ENCODE data around the gene RGS7BP.

Gene RGS7BP

DNA sequence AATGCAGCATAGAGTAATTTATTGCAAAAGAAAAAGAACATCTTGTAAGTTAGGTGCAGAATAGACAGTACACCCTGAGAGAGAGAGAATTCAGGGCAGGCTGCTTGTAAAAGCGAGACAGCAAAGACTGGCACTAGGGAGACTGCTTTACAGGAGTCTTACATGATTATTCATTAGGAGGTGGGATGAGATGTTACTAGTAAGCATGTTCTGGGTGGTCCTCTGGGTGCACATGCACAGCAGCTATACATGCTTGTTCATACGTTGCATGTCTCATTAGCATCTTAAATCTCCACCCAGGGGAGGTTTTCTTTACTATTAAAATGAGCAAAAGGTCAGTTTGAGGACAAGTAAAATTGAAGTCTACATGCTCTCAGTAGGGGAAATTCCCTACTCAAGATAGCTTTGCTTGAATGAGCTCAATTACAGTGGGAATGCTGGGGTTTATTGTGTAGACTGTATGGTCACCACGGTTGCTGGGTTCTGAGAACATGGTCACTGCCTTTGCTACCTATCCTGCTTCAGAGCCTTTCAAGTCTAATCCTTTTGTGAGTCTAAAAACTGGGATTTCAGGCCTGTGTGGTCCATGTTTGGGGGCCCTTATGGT lies 60.6 kb downstream of the RGS7BP start:
- peak; percentile 17 for DNase-seq

DNA sequence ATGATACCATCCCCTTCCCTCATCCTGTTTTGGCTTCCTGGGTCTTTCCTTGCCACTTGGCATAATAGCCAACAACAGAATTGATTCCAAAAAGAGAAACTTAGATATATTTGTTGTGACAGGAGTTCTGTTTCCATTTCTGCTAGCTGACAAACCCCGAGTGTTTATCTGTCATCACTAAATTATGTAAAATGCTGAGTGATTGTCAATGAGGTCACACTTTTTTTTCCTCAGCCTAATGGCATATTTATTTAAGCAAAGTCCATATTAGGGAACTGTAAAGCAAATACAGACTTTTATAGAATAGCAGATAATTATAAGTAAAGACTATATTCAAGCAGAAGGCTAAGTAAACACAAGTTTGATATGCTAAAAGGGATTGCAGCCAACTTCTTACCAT lies 64.0 kb downstream of the RGS7BP start:
- DNase-seq, result no peak

DNA sequence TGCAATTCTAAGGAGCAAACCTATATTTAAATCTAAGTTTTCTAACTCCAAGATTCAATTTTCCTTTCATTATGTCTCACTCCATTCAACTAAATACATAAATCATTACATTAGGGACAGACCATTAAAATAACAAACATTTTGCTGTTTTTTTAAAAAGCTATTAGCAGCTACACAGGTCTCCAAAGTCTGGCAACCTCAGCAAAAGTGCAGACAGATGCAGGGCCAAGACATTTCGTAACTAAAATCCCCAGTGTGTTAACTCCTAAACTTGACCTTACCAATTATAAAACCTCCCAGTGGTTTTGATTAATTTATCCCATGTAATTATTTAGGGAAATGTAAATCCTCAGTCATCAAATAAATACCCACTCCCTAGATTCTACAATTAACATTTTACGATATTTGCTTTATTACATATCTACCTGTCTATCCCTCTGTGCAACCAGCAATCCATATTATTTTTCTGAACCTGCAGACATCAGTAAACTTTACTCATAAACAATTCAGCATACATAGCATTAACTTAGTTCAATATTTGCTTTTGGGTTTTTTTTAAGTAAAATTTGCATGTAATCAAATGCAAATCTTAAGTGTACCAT lies 64.7 kb downstream of the RGS7BP start:
- DNase-seq, result no peak

DNA sequence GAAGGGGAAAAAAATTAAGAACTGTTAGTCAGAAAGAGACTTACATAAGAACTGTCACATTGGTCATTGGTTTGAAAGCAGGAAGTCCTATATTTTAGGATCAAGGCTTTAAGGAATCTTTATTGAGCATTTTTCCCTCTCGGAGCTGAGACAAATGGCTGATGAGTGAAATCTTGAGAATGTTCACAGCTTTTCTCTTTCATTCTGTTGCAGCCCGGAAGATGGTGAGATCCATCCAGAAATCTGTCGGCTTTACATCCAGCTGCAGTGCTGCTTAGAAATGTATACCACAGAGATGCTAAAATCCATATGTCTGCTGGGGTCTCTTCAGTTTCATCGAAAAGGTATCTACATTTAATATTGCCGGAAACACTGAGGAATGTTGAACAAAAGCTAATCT lies 69.7 kb downstream of the RGS7BP start:
- DNase-seq, result no peak

DNA sequence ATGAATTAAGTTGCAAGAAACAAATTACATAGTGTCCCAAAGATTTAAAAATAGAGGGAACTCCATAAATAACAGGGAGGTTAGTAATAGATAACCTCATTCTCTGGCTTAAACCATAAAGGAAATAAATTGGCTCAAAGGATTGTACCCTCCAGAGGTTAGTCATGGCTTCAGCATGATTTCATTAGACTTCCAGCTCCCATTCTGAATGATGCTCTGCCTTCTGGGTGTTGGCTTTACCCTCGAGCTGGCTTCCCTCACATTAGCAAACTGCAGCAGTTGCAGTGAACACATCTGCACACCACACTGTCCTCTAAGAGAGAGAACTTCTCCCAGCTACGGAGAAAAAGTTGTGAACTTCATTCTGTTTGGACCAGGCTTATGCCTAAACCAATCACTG lies 70.4 kb downstream of the RGS7BP start:
- DNase-seq, result no peak

DNA sequence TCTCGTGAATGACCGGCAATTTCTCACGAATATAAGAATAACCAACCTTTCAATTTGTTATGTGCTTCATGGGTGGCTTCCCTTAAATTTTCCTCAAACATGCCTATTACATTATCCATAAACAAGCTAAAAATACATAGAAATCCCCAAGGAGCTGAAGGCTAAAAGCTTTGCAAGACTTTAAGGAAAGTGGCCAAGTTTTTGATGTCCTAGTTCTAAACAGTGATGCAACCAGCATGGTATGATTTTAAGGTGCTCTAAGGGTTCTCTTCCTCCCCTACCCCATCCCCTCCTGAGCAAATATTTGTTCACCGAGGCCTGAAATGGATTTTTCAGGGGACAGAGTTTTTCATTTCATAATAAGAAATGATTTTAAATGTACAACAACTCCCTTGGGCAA lies 79.8 kb downstream of the RGS7BP start:
- DNase-seq, result no peak

DNA sequence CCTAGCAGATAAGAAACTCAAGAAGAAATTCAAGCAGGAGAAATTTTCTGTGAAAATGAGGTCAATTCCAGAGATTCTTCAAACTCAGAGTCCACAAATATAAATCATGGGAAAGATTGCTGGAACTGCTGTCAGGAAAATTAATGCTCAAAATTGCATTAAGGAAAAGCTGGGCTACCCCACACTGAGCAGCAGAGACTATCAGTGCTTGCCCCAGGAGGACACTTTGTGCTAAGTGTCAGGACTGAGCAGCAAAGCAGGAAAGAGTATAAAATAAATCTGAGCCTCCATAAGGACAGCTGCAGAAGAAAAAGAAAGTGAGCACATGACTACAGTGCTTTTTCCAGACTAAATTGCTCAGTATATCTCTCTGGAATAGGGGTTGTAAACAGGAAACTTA lies 81.6 kb downstream of the RGS7BP start:
- no peak for DNase-seq

DNA sequence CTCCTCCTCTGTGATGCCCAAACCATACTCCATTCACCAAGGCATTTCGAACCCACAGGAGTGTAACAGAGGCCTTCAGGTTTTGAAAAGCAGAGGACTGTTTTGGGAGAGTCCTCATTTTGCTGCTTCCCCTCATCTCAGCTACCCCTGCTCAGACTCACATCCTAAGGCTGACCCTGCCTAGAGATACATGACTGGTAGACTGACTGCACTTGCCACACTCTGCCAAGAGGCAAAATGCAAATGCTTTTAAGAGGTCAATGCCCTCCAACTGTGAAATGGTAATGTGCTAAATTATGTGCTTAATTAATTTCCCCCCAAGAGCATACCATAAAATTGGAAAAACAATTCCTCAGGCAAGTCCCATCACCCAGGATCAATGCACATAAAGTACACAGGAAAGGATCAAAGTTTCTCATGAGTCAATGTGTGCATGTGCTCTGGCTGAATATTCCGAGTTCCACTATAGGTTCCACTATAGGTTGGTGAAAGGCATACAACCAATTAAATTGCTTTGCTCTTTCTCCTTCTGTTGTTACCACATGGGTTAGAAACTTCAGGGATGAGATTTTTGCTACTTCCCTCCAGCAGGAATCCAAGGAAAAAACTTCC lies 87.0 kb downstream of the RGS7BP start:
- no peak for DNase-seq

DNA sequence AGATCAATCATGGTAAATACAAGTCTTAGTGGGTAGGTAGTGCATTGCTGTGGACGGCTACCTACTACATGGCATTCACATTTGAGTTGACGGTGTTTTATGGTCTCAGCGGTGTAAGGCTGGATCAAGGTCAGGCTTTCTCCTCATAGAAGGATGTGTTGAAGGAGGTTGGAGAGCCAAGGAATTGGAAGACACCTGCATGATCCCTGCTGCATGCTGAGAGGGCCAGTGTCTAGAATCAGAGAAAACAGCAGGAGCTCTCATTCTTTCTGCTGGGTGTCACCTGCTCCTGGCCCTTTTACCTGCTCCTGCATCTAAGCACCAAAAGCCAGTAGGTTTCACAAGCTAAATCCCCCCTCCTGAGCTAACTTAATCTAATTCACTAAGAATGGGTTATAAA lies 88.2 kb downstream of the RGS7BP start:
- DNase-seq, result no peak

DNA sequence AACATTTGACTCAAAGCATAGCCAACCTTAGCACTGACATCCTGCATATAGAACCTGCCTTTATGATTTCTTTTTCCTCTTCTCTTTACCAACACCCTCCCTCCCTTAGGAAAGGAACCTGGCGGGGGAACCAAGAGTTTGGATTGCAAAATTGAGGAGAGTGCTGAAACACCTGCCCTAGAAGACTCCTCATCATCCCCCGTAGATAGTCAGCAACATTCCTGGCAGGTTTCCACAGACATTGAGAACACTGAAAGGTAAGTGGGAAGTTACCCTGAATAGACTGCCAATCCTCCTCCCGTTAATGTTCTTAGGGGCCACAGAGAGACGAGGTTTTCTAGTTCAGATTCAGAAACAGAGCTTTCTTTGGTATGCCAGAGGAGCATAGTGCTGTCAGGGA lies 88.8 kb downstream of the RGS7BP start:
- no peak for DNase-seq

DNA sequence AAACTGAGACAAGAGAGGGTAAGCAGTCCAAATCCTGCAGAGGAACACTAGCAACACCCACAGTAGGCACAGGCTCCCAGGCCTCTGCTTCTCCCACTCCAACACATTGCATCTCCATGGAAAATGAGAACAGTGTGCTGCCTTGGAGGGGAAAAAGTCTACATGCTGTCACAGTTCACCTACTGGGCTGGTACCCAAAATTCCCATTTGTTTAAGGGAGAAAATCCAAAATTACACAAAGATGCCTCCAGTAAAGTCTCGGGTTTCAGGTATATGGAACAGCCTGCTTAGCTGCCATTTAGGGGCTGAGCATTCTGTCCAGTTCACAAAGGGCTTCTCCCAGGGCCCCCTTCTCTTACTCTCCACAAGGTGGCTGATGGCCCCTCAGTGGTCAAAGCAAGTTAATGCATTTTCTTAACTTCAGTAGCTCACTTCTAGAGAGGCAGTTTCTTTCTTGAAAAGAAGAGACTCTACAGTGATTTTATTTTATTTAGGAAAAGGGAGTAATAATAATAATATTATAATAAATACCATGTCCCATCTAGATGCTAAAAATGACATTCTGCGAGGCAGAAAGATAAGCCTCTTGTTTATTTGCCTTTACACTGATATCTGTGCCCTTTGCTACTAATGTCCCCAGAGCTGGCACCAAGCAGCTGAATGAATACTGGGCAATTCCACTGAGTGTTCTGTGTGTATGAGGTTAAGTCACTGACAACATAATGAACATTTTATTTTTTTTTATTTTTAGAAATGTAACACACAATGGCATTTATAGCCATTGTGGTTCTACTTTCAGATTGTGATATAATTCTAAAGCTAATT lies 89.4 kb downstream of the RGS7BP start:
- peak; percentile 44 for DNase-seq

DNA sequence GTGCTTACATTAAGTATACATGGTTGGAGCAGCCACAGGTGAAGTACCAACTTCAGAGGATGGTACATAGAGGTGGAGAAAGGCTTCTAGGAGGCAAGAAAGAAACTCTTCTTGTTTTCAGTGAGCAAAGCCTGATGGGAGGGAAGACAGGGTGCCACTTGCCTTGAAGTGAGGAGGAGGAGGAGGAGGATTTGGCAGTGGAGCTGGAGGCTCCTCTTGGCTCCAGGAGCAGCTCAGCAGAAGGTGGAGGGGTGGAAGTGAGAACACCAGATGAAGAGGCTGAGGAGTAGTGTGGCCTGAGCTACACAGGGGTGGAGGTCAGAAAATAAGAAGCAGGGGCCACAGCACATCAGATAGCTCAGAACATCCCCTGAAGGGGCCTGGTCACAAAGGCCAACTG lies 93.4 kb downstream of the RGS7BP start:
- no peak for DNase-seq

DNA sequence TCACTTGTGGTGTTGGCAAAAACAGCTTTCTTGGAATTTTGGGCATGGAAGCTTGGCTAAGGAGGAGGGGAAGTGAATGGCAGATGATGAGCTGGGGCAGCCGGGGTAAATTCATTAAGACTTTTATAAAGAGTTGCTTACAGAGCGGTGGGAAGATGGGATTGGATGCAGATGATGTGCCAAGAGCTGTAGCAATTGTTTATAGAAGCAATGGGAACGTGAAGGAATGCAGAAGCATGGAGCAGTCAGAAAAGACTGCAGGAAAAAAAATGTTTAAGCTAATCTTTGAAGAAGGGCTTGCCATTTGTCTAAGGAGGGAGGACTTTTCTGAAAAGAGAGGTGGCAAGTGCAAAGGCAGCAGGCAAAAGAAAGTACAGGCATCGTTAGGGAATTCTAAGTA lies 97.9 kb downstream of the RGS7BP start:
- no peak for DNase-seq

DNA sequence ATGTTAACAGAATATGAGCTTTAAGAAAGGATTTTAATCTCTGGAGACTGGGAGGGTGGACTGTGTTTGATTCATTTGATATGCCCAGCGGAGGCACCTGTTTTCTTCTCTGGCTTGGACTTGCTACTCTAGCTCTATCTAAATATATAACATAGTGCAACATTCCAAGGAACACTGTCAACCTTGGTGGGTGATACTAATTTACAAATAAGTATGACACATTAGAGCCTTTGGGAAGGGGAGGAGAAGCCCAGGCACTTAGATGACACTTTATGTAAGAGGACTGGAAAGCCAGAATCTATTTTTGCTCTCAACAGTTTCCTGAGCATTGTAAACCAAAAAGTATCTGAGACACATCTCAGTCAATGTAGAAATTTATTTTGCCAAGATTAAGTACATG lies 101.1 kb downstream of the RGS7BP start:
- no peak for DNase-seq

DNA sequence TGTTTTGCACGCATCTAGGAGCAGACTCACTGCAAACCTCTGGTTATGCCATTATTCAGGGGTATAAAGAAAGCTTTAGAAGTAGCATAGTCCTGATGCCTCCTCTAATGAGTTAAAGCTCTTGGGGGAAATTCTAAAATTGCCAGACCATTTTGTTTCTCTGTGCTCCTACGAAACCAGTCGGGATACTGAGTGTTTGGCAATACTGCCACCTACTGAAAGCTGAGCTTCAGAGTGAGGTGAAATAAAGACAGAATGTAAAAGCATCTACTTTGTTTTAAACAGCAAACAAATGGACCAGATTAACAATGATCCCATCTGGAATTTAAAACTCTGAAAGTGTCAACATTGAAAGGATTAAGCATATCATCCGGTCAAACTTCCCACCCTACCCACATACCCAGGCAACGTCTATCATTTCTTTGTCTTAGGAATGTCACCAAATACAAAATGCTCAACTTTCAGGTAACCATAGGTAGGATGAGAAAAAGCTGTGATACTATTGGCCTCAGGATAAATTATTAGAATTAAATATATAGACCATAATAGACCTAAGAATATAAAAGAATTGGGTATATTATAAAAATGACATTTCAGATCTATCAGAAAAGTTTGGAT lies 106.6 kb downstream of the RGS7BP start:
- DNase-seq, result peak; percentile 80

DNA sequence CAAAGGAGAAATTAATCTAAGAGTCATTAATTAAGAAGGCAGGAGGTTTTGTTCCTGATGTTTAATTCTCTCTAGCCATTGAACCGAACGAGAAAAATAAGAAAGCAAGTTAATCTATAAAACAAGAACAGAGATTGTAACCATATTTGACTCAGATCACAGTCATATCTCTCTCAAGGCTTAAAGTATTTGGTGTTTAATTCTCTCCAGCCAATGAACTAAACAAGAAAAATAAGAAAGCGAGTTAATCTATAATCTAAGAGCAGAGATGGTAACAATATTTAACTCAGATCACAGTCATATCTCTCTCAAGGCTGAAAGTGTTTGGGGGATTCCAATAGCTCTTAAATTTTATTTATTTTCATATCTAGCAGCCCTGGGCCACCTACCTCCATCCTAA lies 110.1 kb downstream of the RGS7BP start:
- DNase-seq, result no peak

DNA sequence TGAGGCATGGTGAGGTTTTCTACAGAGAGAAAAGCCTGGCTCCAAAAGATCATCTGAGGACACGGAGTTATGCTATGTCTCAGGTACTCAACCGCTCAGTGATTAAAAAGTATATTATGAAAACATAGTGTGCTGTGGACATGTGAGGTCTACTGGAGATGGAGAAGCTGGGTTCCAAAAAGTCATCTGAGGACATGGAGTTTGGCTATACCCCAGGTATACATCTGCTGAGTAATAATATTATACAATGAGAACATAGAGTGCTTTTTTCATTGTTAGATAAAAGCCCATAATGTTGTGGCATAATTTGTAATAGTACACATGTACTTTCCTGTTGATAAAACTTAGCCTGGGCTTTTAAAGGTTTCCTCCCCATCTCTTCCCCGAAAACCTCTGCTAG lies 113.8 kb downstream of the RGS7BP start:
- no peak for DNase-seq

DNA sequence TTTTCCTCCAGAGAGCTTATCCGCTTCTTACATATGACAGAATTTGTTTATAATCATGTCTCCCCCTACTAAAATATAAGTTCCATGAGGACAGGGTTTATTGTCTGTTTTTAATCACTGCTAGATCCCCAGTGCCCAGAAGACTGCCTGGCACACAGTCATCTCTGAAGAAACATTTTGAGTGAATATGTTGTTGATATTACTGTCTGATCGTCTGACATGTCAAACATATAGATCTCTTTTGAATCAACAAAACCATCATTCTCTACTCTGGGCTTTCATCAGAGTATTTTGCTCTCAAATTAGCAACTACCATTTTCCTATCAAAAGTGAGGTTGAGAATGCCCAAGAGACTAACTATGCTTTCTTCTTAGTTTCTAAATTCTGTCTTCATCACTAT lies 117.2 kb downstream of the RGS7BP start:
- DNase-seq, result no peak

DNA sequence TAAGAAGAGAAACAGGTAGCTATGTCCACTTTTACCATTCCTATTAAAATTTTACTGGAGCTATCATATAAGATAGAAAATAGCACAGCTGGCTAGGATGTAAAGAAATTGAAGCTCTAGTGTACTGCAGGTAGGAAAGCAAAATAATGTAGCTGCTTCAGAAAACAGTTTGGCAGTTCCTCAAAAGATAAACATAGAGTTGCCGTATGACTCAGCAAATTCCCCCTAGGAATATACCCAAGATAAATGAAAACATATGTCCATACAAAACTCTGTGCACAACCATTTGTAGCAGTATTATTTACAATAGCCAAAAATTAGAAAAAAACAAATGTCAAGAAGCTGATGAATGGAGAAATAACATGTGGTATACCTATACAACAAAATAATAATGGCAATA lies 119.9 kb downstream of the RGS7BP start:
- peak; percentile 20 for DNase-seq

DNA sequence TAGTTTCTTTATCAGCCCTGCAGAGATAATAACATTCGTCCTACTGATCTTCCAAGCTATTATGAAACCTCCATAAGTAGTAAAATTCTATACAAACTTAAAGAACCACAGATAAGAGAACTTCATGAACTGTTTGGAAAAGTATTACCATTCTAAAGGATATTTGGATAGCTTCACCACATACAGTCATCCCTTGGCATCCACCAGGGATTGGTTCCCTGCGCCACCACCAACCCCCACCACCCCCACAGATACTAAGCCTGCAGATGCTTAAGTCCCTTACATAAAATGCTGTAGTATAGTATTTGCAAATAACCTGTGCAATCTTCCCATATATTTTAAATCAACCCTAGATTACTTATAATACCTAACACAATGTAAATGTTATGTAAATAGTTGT lies 123.1 kb downstream of the RGS7BP start:
- no peak for DNase-seq

DNA sequence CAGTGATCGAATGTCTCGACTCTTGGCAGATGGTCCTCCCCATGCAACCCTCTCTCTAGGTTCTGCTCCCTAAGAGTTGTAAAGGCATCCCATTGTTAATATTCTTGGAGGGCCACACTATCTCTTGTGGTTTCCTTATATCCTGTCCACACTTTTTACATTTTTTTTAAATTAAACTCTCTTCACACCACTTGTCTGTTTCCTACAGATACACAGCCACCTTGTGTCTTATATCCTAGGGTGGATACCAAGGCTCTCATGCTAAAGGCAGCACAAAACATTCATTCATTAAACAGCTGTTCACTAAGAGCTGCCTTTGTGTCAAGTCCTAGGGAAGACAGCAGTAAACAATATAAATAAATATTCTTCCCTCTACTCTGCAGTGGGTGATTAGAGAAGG lies 124.0 kb downstream of the RGS7BP start:
- DNase-seq, result no peak

DNA sequence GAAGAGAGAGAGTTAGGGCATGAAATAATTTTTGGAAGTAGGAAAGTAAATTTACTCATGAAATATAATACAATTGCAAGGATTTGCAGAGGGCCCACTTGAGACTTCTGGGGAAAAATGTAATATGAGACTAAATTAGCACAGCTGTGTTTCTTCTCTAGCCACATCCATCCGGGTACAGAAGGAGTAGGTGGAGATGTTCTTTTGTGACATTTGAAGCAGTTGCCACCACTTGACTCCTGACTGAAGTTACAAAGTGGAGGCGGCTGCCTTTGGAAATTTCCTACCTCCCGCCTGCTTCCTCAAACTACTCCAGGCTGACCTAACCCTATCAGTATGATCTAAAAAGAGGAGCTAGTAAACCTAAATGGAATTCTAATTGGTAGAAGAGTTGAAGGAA lies 126.4 kb downstream of the RGS7BP start:
- DNase-seq, result peak; percentile 95

DNA sequence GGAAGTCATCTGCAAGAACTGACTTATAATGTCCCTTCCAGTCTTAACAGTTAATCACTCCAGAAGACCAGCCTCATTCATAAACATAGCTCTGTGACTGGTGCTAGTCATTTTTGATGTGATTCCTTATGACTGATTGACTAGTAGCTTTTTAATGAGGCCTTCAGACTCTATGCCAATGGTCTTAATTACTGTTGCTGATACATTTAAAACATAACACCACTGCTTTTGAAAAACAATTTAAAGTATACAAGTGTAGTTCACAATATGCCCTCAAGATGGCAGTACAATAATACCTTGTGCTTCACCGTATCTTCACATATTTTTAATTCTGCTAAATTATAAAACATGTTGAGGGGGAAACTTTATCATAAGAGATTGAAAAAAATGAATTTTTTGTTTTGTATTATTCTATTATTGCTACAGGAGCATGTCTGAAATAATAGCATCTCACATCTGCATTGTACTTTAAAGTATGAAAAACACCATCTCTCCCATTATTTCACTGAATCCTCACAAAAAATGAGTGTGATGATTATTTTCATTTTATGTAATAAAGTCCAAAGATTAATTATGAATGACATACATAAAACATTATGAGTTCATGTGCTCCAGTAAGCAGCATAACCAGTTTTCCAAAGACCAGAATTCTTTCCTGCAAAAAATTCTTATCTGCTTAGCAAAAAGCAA lies 129.3 kb downstream of the RGS7BP start:
- DNase-seq, result peak; percentile 57

Data from DMS53 (cell line).